GM12878 (cell line): Measurements from ENCODE around the gene PRPF40B. TPM values are rescaled to one million over a fixed set of nuclear protein-coding genes. Genes with fewer than 3 reads are reported as not detected.

Experiments used
- ATAC-seq: fragments of 200-7000 bp; cut with Tn5 transposase; 3 replicates; pipeline ENCODE4 v1.9.1; 2020; ENCODE audit warnings: mild to moderate bottlenecking, moderate library complexity
- BruUV-seq: library from RNA; stranded (reverse); fragments of 400-500 nt; replicated peaks from 2 replicates; lab custom pipeline; 2021; lab: Mats Ljungman, UMichigan
- CTCF ChIA-PET: fragments of 300-600 bp; sonication (Branson Sonifier 250); formaldehyde crosslinking; extraction: SDS; loops from one replicate; lab custom pipeline; 2021; ENCODE audit warnings: inconsistent platforms; lab: Yijun Ruan, JAX
- POLR2A ChIA-PET: fragments of 350-600 bp; formaldehyde crosslinking; extraction: SDS; loops from one replicate; lab custom pipeline; 2021; ENCODE audit warnings: inconsistent platforms; lab: Charles Lee
- RAD21 ChIA-PET: fragments of 300-600 bp; sonication (Branson Sonifier 250); formaldehyde crosslinking; loops from one replicate; lab custom pipeline; 2023; ENCODE audit warnings: antibody characterized with exemption; ENCODE audit not compliant: unreplicated experiment; lab: Charles Lee
- SMC1A ChIA-PET: fragments of 300-600 bp; sonication (Branson Sonifier 250); formaldehyde crosslinking; loops from one replicate; lab custom pipeline; 2023; ENCODE audit not compliant: unreplicated experiment, uncharacterized antibody; lab: Charles Lee
- DNase-seq: peaks from one replicate; pipeline ENCODE4 v3.0.0-alpha.2; 2011; ENCODE audit warnings: low read depth, low spot score
- FAIRE-seq: peaks from 3 replicates; lab custom pipeline; 2011; peaks lifted over from hg19 to GRCh38; lab: Jason Lieb, UNC
- H2AFZ ChIP-seq: 2 replicates; pipeline ENCODE4 v1.6.0; 2011; ENCODE audit warnings: low read depth, low read length, control low read depth; ENCODE audit not compliant: control insufficient read depth
- H3K27ac ChIP-seq: 2 replicates; pipeline ENCODE4 v1.5.1; 2011; ENCODE audit warnings: control low read depth; ENCODE audit not compliant: control insufficient read depth, insufficient read depth
- H3K27me3 ChIP-seq, 2 experiments: replicated peaks in 1 of 2; 2 replicates each; pipeline versions ENCODE4 v1.6.0 to v1.6.1; 2011; ENCODE audit warnings: low read length in 1 of 2; ENCODE audit not compliant: control insufficient read depth in 2 of 2, insufficient read depth in 2 of 2
- H3K36me3 ChIP-seq, 2 experiments: 2 replicates each; pipeline ENCODE4 v1.5.1; 2011; ENCODE audit warnings: low read length in 1 of 2; ENCODE audit not compliant: control insufficient read depth in 2 of 2, insufficient read depth in 2 of 2
- H3K4me1 ChIP-seq: 2 replicates; pipeline ENCODE4 v1.6.1; 2011; ENCODE audit warnings: mild to moderate bottlenecking, low read length, moderate library complexity, mixed read lengths; ENCODE audit not compliant: control insufficient read depth, insufficient read depth
- H3K4me2 ChIP-seq: 2 replicates; pipeline ENCODE4 v1.6.0; 2011; ENCODE audit warnings: control low read depth; ENCODE audit not compliant: control insufficient read depth, insufficient read depth
- H3K4me3 ChIP-seq: fragments of 200-600 bp; sonication (generic); 2 replicates; pipeline ENCODE4 v1.5.1; 2016
- H3K79me2 ChIP-seq: 2 replicates; pipeline ENCODE4 v1.6.0; 2011; ENCODE audit warnings: low read length; ENCODE audit not compliant: control insufficient read depth, insufficient read depth
- H3K9ac ChIP-seq: 2 replicates; pipeline ENCODE4 v1.8.0; 2011; ENCODE audit warnings: low read length, control low read depth, mixed read lengths; ENCODE audit not compliant: control insufficient read depth, insufficient read depth
- H3K9me3 ChIP-seq: replicated peaks from 3 replicates; pipeline ENCODE4 v1.5.1; 2011; ENCODE audit warnings: mild to moderate bottlenecking, low read length; ENCODE audit not compliant: control insufficient read depth, insufficient read depth
- H4K20me1 ChIP-seq: 2 replicates; pipeline ENCODE4 v1.6.0; 2011; ENCODE audit not compliant: control insufficient read depth, insufficient read depth
- BHLHE40 ChIP-seq, 2 experiments: fragments of 450-650 bp in 1 of 2; IDR thresholded peaks; 2 replicates each; pipeline ENCODE4 v1.6.1; 2011 to 2017; ENCODE audit warnings: low read depth in 2 of 2, borderline replicate concordance in 1 of 2, improper control_type of control experiment in 1 of 2, low read length in 1 of 2, mild to moderate bottlenecking in 1 of 2
- CEBPZ ChIP-seq: fragments of 150-350 bp; IDR thresholded peaks from 2 replicates; pipeline ENCODE4 v1.6.1; 2016; ENCODE audit warnings: low read depth, low read length
- CREB1 ChIP-seq: IDR thresholded peaks from 2 replicates; pipeline ENCODE4 v1.6.1; 2012; ENCODE audit warnings: low read depth, mild to moderate bottlenecking, inconsistent platforms
- HDAC2 ChIP-seq: fragments of 200-600 bp; sonication (generic); IDR thresholded peaks from 2 replicates; pipeline ENCODE4 v1.6.1; 2017
- HSF1 ChIP-seq: fragments of 150-350 bp; IDR thresholded peaks from 2 replicates; pipeline ENCODE4 v1.6.1; 2014; ENCODE audit warnings: mild to moderate bottlenecking, low read depth, low read length
- KLF5 ChIP-seq: fragments of 450-650 bp; IDR thresholded peaks from 2 replicates; pipeline ENCODE4 v1.6.1; 2014; ENCODE audit warnings: mild to moderate bottlenecking; ENCODE audit not compliant: partially characterized antibody
- MEF2B ChIP-seq: fragments of 450-650 bp; IDR thresholded peaks from 2 replicates; pipeline ENCODE4 v1.6.1; 2018; ENCODE audit warnings: mild to moderate bottlenecking, moderate library complexity; ENCODE audit not compliant: partially characterized antibody, poor library complexity, severe bottlenecking
- MTA2 ChIP-seq: fragments of 450-650 bp; IDR thresholded peaks from 2 replicates; pipeline ENCODE4 v1.6.1; 2016; ENCODE audit warnings: low read depth, mild to moderate bottlenecking, moderate library complexity
- MTA3 ChIP-seq: IDR thresholded peaks from 2 replicates; pipeline ENCODE4 v1.6.1; 2012; ENCODE audit warnings: low read length, inconsistent platforms, borderline replicate concordance
- POLR2A ChIP-seq: IDR thresholded peaks from 2 replicates; pipeline ENCODE4 v1.6.1; 2011; ENCODE audit warnings: low read depth, mild to moderate bottlenecking, low read length
- RAD21 ChIP-seq: IDR thresholded peaks from 2 replicates; pipeline ENCODE4 v1.6.1; 2011; ENCODE audit warnings: mild to moderate bottlenecking, low read depth, low read length, moderate library complexity; ENCODE audit not compliant: insufficient read depth
- SP1 ChIP-seq: IDR thresholded peaks from one replicate; pipeline ENCODE4 v1.6.1; 2011; ENCODE audit warnings: low read depth, low read length
- SRF ChIP-seq, 2 experiments: IDR thresholded peaks; 2 replicates each; pipeline ENCODE4 v1.6.1; 2011; ENCODE audit warnings: low read depth in 2 of 2, low read length in 2 of 2, mild to moderate bottlenecking in 1 of 2, moderate library complexity in 1 of 2
- STAT1 ChIP-seq: fragments of 450-650 bp; conservative IDR thresholded peaks from 2 replicates; pipeline ENCODE4 v1.6.1; 2014; ENCODE audit warnings: antibody characterized with exemption, mild to moderate bottlenecking
- USF2 ChIP-seq: IDR thresholded peaks from 2 replicates; pipeline ENCODE4 v1.6.1; 2011; ENCODE audit warnings: low read depth, low read length, improper control_type of control experiment, borderline replicate concordance
- ZBTB4 ChIP-seq: fragments of 450-650 bp; formaldehyde crosslinking; IDR thresholded peaks from 2 replicates; pipeline ENCODE4 v1.4.0; 2022; ENCODE audit warnings: mild to moderate bottlenecking, moderate library complexity
- WGBS: methylation state at CpG from one replicate; pipeline ENCODE4 v1.1.6; 2016; ENCODE audit warnings: low lambda C conversion rate; ENCODE audit not compliant: insufficient replicate concordance, insufficient coverage; ENCODE audit errors: missing lambda C conversion rate; 5-methylcytosine and 5-hydroxymethylcytosine counted together
- in situ Hi-C: fragments of 300-500 bp; cut with MboI; formaldehyde crosslinking; loops from 9 replicates; pipeline ENCODE4 v1.14.3; 2018; ENCODE audit warnings: mixed read lengths
- intact Hi-C: fragments of 100-400 bp; cut with micrococcal nuclease; formaldehyde crosslinking; loops from one replicate; pipeline ENCODE4 v1.14.2; 2022; ENCODE audit not compliant: unreplicated experiment
- polyA plus RNA-seq, 11 experiments: library from polyadenylated mRNA; depleted of rRNA in 4 of 11; unstranded in 6 of 11; stranded (reverse) in 5 of 11; fragments of >200 nt; fragmentation: Nextera tagmentation in 4 of 11; fragmentation: Illumina TruSeq in 1 of 11; extraction: Ambion mirVana in 4 of 11; extraction: Trizol in 1 of 11; gene quantifications; 1 replicate in 1 of 11; 2 replicates in 10 of 11; pipeline versions ENCODE4 v1.2.1 to v1.2.3, GENCODE V29; 2011 to 2016; ENCODE audit warnings: inconsistent platforms in 2 of 11, missing spikeins in 2 of 11, low read depth in 1 of 11
- total RNA-seq, 4 experiments: library from RNA; depleted of rRNA in 3 of 4; stranded (reverse); fragments of >200 nt in 3 of 4; fragmentation: Illumina TruSeq in 1 of 4; extraction: Trizol in 1 of 4; gene quantifications; 2 replicates each; pipeline versions ENCODE4 v1.2.1 to v1.2.3, GENCODE V29; 2013 to 2021

PRPF40B gene
- total and polyA plus RNA-seq, 10 of the 15 experiments (the other 5 are each of a cell fraction or from before 2014, with no cell fraction given), result 0.31 to 17.9 (median 7.3) TPM

GRCh38 chr12:49609875-49610154, 13.5 kb upstream of the PRPF40B start:
- in situ Hi-C loops (no loop called here), intact Hi-C loops (no loop called here)
- no peak overlapping the region for H3K27ac ChIP-seq
- H2AFZ ChIP-seq, result no peak overlapping the region
- no peak overlapping the region for H3K4me2 ChIP-seq
- H3K9ac ChIP-seq, result no peak overlapping the region
- DNase-seq, result no peak
- no TSS peak for BruUV-seq
- TF ChIP-seq BHLHE40 (IDR thresholded peaks at IDR 0.05; ENCODE audit: borderline replicate concordance in 1 of 2, low read depth in 2 of 2, low read length in 1 of 2) (no peak), CEBPZ (no peak), HDAC2 (no peak), POLR2A (no peak), MTA2 (no peak), ZBTB4 (CRISPR knock-in tag) (no peak), SP1 (no peak), STAT1 (no peak), MEF2B (no peak), KLF5 (no peak), HSF1 (no peak), CREB1 (no peak), USF2 (no peak), RAD21 (no peak), MTA3 (no peak), SRF (IDR thresholded peaks at IDR 0.05; ENCODE audit: low read depth in 2 of 2, low read length in 2 of 2) (no peak)
- RAD21 ChIA-PET, result no interaction called here
- SMC1A ChIA-PET, result interaction anchor here (0.9 to 1.0 kb wide), 2 partner anchors 9 to 56 kb away, joined by 3 read pairs; no protein-coding TSS in a partner anchor
- no peaks in the 10 kb centered on the region for H3K4me1 ChIP-seq
- POLR2A ChIA-PET, result no interaction called here
- no peak for FAIRE-seq
- no peaks in the 10 kb centered on the region; the same call in 2 of the 3 replicates for H3K9me3 ChIP-seq
- no peak overlapping the region for H3K4me3 ChIP-seq
- no peaks in the 10 kb centered on the region for H3K79me2 ChIP-seq
- H3K36me3 ChIP-seq, result no peaks in the 10 kb centered on the region
- no peaks in the 10 kb centered on the region for H3K27me3 ChIP-seq
- CTCF ChIA-PET, result no interaction called here
- WGBS, result 9% methylated on average over 1 of the region's 1 CpG
- peak; percentile 29; the same call in 1 of the 3 replicates for ATAC-seq
- no peaks in the 10 kb centered on the region for H4K20me1 ChIP-seq
